NB4 (cell line): ENCODE results near the gene ELMO3.

Source experiments
- DNase-seq: peaks from one replicate; pipeline ENCODE4 v3.0.0; 2010; ENCODE audit warnings: low read depth
- H3K4me3 ChIP-seq: one replicate; pipeline ENCODE4 v1.5.1; 2011; ENCODE audit warnings: mild to moderate bottlenecking, low read depth, low read length, moderate library complexity
- MYC ChIP-seq: IDR thresholded peaks from 2 replicates; pipeline ENCODE4 v1.6.1; 2011; ENCODE audit warnings: low read depth, low read length
- POLR2A ChIP-seq: IDR thresholded peaks from 2 replicates; pipeline ENCODE4 v1.6.1; 2011; ENCODE audit warnings: mild to moderate bottlenecking; ENCODE audit not compliant: insufficient read length; ENCODE audit errors: extremely low read depth
- TF ChIP-seq, protein P1 (sequence below): IDR thresholded peaks from one replicate; pipeline ENCODE4 v1.5.1; 2012; ENCODE audit warnings: low read depth, low read length
- TF ChIP-seq, protein P2 (sequence below): IDR thresholded peaks from 2 replicates; pipeline ENCODE4 v1.6.1; 2011; ENCODE audit warnings: low read depth, low read length

The ELMO3 gene

DNA sequence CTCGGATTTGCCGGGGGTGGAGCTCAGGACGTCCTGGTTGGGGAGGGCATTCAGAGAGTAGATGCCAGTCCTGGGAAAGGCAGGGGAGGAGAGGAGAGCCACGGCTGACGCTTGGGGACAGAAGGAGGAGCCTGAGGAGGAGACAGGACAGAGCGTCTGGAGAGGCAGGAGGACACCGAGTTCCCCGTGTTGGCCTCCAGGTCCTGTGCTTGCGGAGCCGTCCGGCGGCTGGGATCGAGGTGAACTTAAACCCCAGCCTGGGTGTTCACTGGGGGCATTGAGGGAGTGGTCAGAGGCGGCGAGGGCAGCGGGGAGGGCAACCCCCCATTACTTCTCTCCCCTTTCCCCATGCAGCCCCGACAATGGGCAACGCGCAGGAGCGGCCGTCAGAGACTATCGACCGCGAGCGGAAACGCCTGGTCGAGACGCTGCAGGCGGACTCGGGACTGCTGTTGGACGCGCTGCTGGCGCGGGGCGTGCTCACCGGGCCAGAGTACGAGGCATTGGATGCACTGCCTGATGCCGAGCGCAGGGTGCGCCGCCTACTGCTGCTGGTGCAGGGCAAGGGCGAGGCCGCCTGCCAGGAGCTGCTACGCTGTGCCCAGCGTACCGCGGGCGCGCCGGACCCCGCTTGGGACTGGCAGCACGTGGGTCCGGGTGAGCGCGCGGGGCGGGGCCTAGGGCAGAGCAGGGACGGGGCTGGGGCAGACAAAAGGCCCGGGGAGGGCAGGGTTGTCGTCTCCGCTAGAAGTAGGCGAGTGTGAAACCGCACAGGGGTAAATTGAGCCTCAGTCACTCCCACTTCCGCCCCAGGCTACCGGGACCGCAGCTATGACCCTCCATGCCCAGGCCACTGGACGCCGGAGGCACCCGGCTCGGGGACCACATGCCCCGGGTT, 24.9 kb upstream of the ELMO3 start:
- TF ChIP-seq MYC (no peak; the same call in 1 of the 2 replicates), POLR2A (peak; percentile 38)
- TF ChIP-seq, protein P1, sequence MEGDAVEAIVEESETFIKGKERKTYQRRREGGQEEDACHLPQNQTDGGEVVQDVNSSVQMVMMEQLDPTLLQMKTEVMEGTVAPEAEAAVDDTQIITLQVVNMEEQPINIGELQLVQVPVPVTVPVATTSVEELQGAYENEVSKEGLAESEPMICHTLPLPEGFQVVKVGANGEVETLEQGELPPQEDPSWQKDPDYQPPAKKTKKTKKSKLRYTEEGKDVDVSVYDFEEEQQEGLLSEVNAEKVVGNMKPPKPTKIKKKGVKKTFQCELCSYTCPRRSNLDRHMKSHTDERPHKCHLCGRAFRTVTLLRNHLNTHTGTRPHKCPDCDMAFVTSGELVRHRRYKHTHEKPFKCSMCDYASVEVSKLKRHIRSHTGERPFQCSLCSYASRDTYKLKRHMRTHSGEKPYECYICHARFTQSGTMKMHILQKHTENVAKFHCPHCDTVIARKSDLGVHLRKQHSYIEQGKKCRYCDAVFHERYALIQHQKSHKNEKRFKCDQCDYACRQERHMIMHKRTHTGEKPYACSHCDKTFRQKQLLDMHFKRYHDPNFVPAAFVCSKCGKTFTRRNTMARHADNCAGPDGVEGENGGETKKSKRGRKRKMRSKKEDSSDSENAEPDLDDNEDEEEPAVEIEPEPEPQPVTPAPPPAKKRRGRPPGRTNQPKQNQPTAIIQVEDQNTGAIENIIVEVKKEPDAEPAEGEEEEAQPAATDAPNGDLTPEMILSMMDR: peak; percentile 5
- TF ChIP-seq, protein P2, sequence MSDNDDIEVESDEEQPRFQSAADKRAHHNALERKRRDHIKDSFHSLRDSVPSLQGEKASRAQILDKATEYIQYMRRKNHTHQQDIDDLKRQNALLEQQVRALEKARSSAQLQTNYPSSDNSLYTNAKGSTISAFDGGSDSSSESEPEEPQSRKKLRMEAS: peak; percentile 46; the same call in 1 of the 2 replicates
- H3K4me3 ChIP-seq: peak overlapping the region; percentile 34
- DNase-seq: peak; percentile 88

DNA sequence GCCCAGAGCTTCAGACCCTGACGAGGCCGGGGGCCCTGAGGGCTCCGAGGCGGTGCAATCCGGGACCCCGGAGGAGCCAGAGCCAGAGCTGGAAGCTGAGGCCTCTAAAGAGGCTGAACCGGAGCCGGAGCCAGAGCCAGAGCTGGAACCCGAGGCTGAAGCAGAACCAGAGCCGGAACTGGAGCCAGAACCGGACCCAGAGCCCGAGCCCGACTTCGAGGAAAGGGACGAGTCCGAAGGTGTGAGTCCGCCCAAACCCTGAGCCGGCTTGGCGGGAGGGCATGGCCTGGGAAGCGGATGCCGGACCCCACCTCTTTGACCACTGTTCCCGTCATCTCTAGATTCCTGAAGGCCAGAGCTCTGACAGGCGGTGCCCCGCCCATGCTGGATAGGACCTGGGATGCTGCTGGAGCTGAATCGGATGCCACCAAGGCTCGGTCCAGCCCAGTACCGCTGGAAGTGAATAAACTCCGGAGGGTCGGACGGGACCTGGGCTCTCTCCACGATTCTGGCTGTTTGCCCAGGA, 24.2 kb upstream of the ELMO3 start:
- TF ChIP-seq POLR2A (no peak), MYC (no peak)
- TF ChIP-seq, protein P2: no peak
- TF ChIP-seq, protein P1: no peak
- DNase-seq: no peak
- no peak overlapping the region for H3K4me3 ChIP-seq

DNA sequence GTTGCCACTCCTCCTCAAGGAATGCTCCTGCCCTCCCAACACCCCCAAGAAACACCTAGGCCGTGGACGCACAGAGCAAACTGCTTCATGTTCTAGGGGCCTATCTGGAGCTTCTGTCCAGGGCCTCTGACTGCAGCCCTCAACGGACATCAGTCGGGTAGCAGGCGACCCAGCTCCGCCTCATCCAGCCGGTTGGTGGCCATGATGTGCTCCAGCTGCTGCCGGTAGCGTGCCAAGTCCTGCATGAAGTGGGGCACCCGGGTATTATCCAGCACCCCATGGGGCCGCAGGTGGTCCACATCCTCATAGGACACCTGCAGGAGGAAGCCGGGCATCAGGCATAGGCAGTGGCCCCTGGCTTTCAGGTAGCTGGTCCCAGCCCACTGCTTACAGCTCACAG, 22.3 kb upstream of the ELMO3 start:
- no peak overlapping the region for H3K4me3 ChIP-seq
- no peak for DNase-seq
- TF ChIP-seq, protein P2: no peak
- TF ChIP-seq, protein P1: no peak
- no peak for TF ChIP-seq POLR2A

DNA sequence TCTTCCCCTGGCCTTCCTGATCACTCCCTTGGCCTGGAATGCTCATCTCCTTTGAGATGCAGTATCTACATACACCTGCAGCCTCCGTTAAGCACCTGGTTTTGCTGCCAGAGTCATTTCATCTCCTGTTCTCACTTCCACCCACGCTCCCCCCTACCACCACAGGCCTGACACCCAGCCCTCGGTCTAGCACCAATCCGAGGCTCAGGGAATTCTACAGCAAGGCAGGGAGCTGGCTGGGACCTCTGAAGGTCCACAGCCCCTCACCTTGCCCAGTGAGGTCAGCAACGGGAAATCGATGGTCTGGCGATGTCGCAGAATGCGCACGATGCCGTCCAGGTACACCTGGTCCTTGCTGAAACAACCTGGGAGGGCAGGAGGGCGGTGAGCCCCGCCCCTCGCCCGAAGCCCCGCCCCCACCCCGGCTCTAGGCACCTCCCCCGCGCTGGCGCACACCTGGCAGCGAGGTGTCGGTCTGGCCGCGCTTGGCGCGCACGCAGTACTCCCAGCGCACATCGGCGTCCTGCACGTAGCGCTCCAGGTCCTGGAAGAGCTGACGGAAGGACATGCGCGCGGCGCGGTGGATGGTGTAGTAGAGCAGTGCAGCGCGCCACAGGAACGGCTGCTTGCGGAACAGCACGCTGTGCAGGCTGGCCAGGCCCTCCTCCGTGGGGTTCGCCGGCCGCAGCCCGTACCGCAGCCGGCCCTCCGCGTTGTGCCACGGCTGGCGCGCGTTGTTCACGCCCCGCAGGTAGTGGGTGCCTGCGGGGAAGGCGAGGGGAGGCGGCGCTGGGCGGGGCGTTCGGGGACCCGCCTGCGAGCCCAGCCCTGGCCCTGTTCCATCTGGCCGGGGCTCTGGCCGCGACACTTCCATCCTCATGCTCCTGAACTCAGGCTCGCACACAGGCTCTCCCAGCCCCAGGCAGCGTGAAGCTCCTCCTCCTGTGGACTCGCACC, 20.9 kb upstream of the ELMO3 start:
- TF ChIP-seq MYC (no peak), POLR2A (no peak)
- TF ChIP-seq, protein P2: no peak
- TF ChIP-seq, protein P1: no peak
- no peak overlapping the region for H3K4me3 ChIP-seq
- DNase-seq: peak; percentile 43

DNA sequence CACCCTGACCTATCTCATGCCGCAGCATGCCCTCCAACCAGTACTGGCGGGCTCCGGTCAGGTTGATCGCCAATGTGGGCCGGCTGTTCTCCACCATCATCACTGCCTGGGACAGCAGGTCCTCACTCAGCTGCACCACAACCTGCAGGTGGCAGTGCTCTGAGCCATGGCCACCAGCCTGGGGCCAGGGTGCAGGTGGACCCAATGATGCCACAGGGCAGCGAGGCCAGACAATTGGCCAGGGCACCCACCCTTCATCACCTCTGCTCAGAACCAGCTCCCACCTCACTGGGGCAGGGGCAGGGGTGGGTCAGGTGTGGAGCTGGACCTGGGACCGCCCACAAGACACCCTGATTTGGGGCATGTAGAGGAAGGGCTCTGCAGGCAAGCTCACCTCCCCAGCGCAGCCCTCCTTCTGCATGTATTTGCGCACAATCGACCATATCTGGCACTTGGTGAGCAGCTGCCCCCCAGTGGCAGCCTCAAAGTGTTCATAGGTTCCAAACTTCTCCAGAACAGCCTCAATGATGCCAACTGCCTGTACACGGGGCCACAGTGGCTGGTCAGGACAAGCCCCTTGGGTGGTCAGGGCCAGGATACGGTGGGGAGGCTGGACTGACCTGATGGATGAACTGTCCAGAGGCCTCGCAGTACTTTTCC, 19.4 kb upstream of the ELMO3 start:
- DNase-seq: peak; percentile 66
- no peak overlapping the region for H3K4me3 ChIP-seq
- TF ChIP-seq, protein P1: peak; percentile 61
- TF ChIP-seq POLR2A (no peak), MYC (no peak)
- TF ChIP-seq, protein P2: no peak
